ENCODE results near the gene EREG.

Gene EREG

DNA sequence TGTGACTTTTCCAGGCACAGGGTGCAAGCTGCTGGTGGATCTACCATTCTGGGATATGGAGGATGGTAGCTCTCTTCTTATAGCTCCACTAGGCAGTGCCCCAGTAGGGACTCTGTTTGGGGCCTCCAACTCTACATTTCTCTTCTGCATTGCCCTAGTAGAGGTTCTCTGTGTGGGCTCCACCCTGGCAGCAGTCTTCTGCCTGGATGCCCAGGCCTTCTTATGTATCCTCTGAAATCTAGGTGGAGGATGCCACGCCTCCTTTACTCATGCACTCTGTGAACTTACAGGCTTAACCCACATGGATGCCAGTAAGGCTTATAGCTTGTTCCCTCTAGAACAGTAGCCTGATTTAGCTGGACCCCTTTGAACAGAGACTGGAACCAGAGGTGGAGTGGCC, 20.9 kb upstream of the EREG start:
- no peak for DNase-seq (ENCODE audit: low read depth in 2 of 2)

DNA sequence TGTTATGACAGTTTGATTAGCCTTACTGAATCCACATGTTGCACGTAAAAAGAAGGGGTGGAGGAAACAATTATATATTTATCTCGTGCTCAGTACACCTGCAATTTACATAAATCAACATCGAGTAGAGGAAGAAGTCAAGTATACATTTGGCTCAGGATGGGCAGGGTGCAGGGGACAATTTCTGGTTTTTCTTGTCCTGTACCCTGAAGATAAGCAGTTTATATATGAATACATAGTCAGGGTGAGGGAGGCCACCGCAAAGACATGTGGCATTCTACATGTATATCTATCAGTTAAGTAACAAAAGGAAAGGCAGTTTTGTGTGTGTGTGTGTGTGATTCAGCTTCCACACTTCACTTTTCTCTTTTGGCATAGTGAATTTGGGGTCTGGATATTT, 11.1 kb upstream of the EREG start:
- no peak for DNase-seq (ENCODE audit: low read depth in 2 of 2)

DNA sequence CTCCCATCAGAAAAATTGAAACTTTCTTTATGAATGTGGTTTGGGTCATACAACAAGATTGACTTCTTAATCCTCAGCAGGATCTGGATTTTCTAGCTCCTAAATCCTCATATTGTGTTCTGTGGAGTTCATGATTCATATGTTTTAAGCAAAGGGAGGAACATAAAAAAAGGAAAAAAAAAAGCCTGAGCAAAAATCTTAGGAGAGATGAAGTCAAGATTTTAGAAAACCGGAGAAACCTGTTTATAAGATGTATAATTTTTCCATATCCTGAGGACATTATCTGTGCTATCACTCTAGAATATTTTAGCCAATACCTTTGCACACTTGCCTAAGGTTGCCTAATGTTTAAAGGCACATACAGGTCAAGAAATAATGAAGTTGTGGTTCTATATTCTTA, 7.0 kb upstream of the EREG start:
- no peak for DNase-seq (ENCODE audit: low read depth in 2 of 2)

DNA sequence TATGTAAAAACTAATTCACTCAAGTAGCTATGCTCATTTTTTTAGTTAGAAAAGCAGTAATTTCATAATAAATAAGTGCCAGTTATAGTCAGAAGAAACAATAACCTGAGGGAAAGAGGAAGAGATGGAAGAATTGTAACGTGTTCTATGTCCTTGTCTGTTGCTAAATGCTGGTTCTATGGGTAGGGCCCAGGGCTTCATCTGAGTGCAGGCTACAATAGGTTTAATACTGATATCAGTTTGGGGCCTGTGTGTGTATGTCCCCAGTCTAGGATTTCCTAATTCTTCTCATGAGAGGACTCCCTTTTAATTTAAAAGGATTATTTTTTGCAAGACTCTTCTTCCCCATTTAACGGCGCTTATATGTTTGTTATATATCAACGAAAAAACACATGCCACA, 3.3 kb upstream of the EREG start:
- DNase-seq (ENCODE audit: low read depth in 2 of 2): no peak

DNA sequence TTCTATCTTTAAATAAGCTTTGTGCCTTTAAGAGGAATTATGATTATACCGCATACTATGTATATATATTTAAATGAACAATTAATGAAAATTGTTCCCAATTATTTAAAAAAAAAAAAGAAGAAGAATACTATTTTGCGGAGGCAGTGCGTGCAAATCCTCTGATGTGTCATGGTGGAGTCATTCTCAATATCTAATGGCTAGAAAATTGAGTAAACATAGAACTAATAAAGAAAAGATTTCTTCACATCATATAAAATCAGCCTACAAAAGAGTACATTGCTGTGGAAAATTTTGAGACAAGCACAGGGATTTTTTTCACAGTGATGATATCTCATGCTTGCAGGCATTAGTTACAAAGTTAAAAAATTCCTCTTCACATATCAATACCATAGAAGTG, 2.6 kb upstream of the EREG start:
- DNase-seq (ENCODE audit: low read depth in 2 of 2): no peak

DNA sequence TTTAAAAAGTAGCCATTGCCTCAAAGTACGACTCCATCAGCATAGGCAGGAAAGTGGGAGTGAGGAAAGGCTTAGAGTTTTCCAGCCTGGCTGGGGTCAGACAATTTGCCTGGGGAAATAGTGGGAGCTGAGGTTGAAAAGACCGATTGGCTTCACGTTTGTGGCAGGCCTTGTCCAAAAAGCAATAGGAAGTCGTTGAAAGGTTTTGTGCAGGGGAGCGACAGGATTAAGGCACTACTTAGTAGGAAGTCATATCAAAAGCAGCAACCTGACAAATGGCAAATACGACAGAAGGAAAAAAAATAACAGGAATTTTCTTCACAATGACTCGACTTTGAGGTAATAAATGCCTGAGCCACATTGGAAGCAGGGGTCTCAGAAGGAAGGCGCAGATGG, 691 bp upstream of the EREG start:
- no peak for DNase-seq (ENCODE audit: low read depth in 2 of 2)

DNA sequence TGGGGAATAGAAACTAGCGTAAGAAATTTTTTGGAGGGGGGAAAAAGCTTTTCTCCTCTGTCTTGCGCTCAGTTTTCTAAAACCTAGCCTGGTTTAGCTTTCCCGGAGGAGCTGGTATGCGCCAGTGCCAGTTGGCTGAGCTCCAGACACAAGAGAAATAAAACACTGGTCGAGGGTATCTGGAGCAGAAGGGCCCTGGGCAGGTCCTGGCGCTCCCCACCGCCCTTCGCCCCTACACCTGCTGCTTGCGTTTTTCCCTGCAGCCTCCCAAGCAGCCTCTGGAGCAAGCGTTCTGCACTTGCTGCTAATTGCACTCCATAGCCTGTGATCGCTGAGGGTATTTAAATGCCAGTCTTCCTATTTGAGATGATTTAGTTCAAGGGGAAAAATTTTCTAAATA, 816 bp downstream of the EREG start:
- no peak for DNase-seq (ENCODE audit: low read depth in 2 of 2)

DNA sequence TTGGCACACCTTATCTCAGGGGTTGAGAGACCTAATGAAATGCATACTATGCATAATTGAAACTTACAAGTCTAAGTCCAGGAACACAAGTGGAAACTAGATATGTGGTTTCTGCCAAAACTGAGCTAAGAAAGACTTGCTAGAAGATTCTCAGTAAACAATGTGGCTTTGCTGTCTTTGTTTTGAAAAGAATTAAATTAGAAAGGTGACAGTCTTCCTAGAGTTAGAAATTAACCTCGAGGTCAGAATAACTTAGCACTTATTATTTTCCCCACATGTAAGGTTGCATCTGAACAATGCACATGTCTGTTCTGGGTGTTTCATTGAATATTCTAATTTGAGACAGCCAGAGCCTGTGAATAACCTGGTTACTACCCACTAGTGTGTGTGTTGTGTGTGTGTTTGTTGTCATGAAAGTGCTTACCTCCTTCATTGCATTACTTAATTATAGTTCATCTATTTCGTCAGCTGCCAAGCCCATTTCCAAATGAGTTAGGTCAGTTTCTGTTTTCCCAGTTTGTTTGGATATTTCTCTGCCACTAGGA, 1.5 kb downstream of the EREG start:
- no peak for DNase-seq (ENCODE audit: low read depth in 2 of 2)

DNA sequence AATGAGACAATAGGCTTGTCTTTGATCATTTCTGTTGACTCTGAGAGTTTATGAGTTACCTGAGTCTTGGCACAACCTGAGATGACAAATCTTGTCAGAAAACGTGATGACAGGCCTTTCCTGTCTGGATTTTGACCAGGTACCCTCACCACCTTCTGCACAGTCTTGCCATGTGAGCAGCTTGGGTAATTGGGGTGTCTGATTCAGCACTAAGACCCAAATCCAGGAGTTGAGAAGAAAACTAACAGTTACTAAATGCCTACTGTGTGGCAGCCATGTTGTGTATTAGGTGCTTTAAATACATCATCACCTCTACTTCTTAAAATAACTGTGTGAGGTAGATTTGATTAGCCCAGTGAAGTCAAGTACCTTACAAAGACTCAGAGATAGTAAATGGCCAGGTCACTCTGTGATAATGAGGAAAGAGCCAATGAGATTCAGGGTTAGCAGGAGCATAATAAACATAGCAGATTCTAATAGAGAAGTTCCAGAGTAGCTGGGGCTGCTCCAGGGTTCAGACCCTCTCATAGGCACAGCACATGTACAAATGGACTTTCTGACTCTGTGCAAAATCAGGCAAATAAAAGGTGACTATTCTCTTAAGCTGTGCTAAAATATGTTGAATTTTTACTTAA, 2.8 kb downstream of the EREG start:
- DNase-seq (ENCODE audit: low read depth in 2 of 2): no peak

DNA sequence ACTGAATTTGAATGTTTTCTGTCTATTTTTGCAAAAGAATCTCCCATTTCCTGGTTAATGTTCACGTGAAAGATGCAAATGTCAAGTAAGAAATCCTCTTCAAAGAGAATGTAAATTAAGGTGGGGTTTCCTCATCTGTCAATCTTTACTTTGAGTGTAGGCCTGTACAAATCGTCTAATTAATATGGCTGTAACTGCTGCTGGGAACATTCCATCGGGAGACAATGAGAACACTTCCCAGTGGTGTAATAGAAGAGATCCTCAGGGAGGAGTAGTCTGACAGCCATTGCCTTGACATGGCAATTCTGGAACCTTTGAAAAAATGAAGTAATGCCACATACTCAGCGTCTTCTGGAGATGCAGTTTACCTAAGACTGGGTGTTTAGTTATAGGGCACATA, 3.7 kb downstream of the EREG start:
- no peak for DNase-seq (ENCODE audit: low read depth in 2 of 2)

DNA sequence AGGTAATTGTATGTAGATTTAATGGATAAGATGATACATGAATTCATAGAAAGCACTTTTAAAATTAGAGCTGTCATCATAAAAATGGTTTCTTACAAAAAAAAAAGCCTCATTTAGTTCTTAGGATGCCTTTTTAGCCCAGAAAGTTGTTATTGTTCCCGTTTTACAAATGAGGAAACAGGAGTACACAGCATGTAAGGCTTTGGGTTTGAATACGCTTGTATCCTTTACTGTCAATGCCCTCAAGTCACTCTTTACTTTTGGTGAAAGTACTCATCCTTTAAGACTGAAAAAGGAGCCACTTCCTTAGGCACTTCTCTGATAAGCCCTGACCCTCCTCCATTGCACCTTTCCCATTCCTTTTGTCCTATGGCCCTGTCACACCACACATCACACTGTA, 4.9 kb downstream of the EREG start:
- DNase-seq (ENCODE audit: low read depth in 2 of 2): no peak

DNA sequence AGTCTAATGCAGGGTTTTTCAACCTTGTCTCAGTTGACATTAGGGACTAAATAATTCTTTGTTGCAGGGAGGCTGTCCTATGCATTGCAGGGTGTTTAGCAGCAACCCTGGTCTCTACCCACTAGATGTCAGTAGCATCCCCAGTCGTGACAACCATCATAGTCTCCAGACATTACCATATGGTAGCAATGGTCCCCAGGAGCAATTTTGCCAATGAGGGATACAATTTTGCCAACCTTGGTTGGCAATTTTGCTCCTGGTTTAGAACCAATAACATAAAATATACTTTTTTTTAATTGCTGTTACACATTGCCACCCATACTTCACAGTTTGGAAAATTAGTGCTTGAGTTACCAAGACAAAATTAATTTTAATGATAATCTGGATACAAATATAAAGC, 6.0 kb downstream of the EREG start:
- DNase-seq (ENCODE audit: low read depth in 2 of 2): no peak

DNA sequence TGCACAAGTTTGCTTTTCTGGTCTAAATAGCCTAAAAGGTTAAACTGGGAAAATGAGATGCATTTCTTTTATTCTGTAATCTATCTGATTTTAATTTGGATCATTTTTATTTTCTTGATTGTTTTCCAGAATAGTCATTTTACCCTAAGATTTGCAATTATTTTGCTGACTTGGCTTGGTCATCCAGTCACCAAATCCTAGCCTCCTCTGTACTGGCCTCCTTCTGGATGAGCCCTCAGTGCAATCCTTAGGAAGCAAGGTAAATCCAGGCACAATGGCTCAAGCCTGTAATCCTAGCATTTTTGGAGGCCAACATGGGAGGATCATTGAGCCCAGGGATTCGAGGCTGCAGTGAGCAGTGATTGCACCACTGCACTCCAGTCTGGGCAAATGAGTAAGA, 9.2 kb downstream of the EREG start:
- DNase-seq (ENCODE audit: low read depth in 2 of 2): no peak

DNA sequence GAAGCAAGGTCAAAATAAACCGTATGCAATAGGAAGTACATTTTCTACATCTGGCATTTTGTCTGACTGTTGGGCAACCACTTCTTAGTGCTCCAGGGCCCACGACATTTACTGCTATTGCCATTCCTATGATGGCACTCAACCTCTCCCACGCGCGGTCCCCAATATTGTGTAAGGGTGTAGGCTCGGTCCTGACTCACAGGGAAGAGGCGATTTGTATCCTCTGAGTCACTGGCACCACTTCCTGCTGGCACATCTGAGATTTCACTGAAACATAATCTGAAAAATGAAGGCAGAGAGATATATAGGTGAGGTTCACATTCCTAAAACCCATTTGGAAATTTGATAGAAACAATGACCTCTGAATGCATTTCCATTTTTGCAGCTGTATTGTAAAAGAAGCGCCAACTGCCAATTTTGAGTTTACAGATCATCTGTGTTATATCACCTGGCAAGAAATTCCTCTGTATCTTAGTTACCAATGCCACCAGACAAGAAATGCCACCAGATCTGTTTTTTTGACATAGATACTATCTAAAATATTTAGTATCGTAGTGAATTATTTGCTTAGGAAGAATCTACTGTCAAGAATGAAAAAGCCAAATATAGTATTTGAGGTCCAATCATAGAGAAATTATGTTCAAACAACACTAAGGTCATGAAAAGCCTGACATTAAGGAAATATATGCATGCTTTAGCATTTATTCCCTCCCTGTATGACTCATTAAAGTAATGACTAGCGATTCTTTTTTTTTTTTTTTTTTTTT, 9.8 kb downstream of the EREG start:
- no peak for DNase-seq (ENCODE audit: low read depth in 2 of 2)

DNA sequence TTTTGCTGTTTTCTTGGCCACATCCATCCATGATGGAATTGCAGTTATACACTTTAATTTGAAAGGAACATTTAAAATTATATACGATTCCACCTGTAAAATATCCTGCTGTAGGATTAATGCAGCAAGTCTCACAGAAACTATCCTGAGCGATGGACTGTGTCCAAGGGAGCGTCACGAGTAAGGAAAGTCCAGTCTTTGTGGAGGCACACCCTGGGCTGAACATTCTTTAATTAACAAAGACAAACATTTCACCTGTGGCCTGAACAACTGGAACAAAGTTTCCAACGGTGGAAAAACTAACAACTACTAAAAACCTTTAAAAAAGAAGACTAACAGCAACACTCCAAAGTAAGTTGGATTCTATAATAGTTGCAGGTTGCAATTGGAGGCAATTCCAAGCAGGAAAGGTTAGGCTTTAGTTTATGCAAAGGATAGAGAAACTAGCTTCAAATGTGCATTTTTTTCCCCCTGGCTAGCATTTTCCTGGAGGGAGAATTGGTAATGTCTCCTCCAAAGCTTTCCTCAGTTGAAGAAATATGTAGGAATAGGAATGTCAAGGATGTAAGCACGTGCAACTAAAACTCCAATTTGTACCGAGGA, 11.0 kb downstream of the EREG start:
- no peak for DNase-seq (ENCODE audit: low read depth in 2 of 2)

DNA sequence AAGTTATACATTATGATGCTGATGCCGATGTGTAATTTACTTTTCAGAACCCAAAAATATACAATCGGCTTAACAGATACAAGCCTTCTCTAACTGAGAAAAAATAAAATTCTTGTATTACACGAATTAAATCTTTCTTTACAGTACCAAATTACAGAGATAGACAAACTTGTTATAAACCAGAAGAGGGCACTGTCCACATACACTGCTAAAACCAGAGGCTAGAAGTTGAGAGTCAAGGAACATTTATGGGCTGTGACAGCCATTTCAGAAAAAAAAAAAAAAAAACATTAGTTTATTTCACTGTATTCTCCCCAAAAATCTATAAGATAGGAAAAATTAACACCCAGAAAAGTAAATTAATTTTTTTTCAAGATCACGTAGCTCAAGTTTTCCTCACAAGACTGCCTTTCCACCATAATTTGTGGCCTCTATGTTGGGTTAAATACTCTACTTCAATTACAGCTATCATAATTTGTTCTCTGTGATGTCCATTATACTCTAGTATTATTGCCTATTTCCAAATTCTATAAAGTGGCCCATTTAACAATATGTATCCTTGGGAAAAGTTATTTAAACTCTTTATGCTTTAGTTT, 12.0 kb downstream of the EREG start:
- no peak for DNase-seq (ENCODE audit: low read depth in 2 of 2)

DNA sequence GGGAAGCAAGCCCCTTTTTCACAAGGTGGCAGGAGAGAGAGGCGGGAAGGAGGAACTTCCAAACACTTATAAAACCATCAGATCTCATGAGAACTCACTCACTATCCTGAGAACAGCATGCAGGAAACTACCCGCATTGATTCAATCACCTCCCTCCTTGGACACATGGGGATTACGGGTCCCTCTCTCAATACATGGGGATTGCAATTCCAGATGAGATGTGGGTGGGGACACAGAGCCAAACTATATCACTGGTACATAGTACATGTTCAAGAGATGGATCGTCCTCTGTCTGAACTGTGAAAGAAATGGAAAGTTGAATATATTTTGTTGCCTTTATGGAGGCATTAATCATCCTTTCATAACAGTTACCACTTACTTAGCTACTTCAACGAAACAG, 12.8 kb downstream of the EREG start:
- no peak for DNase-seq (ENCODE audit: low read depth in 2 of 2)

DNA sequence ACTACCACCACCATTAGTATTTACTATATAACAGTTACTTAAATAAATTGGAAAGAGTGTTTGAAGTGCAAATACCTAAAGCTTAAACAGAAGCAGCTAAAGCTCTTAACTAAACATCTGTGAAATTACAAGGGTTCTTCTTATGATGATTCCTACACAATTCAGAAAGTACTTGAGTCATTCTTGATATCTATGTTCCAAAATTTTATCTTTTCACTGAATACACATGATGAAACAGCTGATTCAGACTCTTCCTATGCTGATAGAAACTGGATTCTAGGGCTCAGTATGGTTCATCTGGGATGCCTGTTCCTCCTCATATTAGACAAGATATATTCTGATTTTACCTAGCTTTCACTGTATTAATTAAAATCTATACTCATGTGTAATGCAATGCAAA, 13.6 kb downstream of the EREG start:
- no peak for DNase-seq (ENCODE audit: low read depth in 2 of 2)

DNA sequence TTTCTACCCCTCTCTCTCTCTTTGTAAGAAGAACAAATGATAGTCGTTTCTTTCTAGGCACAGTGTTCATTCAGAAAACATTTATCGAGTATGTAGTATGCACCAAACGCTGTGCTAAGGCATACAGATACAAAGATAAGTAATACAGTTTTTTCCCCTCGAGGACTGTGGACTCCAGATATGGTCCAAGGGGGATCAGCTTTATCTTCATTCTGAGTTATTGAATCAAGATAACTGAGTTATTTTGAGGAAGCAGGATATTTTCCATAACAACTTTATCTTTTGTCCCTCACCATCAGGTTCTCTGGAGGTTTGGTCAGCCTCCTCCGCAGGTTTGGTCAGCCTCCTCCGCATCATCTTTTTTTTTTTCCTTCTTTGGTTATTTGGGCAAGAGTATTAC, 15.0 kb downstream of the EREG start:
- DNase-seq (ENCODE audit: low read depth in 2 of 2): no peak

DNA sequence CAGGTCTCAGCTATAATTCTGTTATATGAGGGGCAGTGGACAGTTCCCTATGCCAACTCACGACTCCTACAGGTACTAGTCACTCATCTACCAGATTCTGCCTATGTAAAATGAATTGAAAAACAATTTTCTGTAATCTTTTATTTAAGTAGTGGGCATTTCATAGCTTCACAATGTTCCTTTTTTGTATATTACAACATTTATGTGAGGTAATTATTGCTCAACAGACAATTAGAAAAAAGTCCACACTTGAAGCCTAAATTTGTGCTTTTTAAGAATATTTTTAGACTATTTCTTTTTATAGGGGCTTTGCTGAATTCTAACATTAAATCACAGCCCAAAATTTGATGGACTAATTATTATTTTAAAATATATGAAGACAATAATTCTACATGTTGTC, 20.4 kb downstream of the EREG start:
- DNase-seq (ENCODE audit: low read depth in 2 of 2): no peak

DNA sequence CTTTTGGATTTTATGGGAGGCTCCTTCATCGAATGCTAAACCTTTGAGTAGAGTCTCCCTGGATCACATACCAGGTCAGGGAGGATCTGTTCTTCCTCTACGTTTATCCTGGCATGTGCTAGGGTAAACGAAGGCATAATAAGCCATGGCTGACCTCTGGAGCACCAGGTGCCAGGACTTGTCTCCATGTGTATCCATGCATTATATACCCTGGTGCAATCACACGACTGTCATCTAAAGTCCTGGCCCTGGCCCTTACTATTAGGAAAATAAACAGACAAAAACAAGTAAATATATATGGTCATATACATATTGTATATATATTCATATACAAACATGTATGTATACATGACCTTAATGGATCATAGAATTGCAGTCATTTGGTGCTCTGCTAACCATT, 21.2 kb downstream of the EREG start:
- DNase-seq (ENCODE audit: low read depth in 2 of 2): no peak

DNA sequence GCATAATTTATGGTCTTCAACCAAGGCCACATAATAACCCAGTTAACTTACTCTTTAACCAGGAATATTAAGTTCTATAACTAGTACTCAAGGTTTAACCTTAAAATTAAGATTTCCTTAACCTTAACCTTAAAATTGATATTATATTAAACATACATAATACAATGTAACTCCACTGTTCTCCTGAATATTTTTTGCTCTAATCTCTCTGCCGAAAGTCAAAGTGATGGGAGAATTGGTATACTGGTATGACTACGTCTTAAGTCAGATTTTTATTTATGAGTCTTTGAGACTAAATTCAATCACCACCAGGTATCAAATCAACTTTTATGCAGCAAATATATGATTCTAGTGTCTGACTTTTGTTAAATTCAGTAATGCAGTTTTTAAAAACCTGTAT, 22.8 kb downstream of the EREG start:
- DNase-seq (ENCODE audit: low read depth in 2 of 2): no peak

DNA sequence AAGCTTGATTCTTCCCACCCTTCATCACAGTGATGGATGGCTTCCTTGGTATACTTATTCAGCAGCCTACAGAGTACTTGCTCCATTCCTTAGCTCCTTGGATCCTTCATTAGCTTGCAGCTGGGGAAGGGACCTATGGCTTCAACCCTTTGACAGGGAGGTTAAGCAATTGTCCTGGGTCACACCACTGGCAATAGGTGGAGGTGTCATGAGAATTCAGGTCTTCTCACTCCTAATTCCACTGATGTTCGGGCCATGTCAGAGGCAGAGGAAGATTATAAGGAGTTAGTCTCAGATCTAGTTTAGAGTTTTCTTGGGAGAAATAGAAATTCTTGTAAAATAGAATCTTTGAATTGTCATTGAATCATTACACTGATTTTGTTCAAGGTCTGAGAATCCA, 24.5 kb downstream of the EREG start:
- no peak for DNase-seq (ENCODE audit: low read depth in 2 of 2)

Measured in stimulated activated CD4-positive, alpha-beta T cell treated with anti-CD3 and anti-CD28 coated beads, Interleukin-12 subunit alpha, Interleukin-12 subunit beta, amount 100 ng/mL, for 24 hours (primary cell).